Suppressor macrophage treated with lipopolysaccharide for 1 hour (primary cell): Measurements from ENCODE around the gene RPTOR.
A peak's percentile ranks its signal among the peaks of the same experiment; 100 is the strongest.

Source experiments
- DNase-seq, 3 donors: peaks; one replicate each; pipeline ENCODE4 v3.0.0-alpha.2; 2020 to 2022

RPTOR gene

DNA sequence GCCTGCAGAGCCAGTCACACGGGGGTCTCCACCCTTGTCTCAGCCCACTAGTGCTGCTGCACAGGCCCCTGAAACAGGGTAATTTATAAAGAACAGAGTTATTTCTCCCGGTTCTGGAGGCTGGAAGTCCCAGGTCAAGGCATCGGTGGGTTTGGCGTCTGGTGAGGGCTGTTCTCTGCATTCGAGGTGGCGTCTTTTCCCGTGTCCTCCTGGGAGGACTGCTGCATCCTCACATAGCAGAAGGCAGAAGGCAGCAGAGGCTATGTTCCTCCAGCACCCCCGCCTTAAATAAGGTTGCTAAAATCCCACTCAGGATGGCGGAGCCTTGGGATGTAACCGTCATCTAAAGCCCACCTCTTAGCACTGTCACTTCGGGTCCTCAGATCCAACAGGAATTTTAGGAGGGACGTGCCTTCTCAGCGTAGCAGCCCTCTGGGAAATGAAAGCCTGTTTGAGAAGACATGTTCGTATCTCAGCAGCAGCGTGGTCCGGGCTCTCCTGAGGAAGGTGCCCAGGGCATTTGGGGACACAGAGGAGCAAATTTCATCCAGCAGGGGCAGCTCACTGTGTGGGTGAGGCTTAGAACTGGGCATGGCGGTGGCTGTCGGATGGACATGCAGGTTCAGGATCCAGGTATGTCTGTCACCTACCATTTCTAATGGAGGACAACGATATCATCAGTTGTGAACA, 225.4 kb downstream of the RPTOR start:
- no peak for DNase-seq

DNA sequence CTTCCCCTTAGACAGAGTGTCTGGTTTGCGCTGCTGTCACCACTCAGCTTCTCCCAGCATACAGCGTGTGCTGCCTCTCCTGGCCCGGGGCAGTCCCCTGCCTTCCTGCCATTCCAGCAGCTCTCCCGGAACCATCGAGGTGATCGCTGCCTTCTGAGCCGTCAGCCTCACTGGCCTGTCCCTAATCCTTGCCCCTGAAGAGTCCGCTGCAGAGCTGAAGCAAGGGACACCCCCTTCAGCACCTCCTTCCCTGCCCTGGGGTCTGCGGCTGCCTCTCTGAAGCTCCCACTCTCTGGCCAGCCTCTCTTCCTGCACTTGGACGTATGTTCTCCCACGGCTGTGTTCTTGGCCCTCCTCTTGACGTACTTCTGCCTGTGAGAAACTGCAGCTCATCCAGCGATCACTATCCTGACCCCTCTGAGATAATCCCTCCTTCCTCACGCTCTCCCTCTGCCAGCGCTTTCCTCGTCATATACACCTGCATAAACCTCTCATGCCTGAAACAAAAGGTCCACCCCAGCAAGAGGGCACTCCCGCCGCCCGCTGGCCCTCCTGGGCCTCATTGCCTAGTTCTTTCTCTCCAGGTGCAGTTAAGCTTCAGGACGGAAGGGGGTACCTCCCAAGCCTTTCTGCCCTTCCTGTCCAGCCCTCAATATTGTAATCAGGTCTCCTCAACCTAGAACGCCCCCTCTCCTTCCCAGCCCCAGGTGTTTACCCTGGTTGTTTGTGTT, 226.4 kb downstream of the RPTOR start:
- DNase-seq, result no peak

GRCh38 chr17:80771612-80772005, 227.0 kb downstream of the RPTOR start:
- no peak for DNase-seq

DNA sequence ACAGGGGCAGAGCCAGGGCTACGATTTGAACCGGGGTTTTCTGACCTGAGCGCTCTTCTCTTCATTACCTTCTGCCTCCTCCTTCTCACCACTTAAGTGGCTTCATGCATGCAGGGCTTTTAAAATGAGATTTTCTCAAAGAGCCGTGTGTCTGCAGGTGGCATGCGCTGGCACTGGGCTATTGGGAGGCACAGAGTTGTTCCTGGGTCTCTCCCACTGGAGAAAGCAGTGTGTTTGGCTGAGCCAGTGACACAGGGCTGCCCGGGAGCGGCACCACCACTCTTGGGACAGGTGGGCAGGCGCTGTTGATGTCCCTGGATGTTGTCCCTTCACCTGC, 228.2 kb downstream of the RPTOR start:
- no peak for DNase-seq

- DNase-seq, result no peak
These were observed 228.8 kb downstream of the RPTOR start for GRCh38 chr17:80773243-80773991.

GRCh38 chr17:80774146-80774545, 229.5 kb downstream of the RPTOR start:
- peak in 2 of 3 donors; percentile 27 to 41 for DNase-seq

- DNase-seq, result peak in 1 of 3 donors; percentile 25
These were observed 230.1 kb downstream of the RPTOR start for GRCh38 chr17:80774643-80775281.

GRCh38 chr17:80775863-80776262, 231.2 kb downstream of the RPTOR start:
- no peak for DNase-seq

DNA sequence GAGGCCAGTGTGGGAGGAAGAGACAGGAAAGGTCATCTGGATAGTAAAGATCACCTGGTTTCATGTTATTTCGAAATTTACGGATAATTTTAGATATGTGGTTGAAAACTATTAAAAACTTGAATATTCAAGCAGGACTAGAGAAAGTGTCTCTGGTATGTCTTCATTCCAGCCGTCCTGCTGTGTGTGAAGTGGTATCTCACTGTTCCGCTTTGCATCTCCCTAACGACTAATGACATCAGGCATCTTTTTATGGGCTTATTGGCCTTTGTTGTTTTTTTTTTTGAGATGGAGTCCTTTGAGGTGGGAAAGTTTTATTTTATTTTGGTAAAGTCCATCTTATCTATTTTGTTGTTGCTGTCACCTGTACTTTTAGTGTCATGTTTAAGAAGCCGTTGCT, 232.6 kb downstream of the RPTOR start:
- DNase-seq, result no peak

- no peak for DNase-seq
These were observed 234.1 kb downstream of the RPTOR start for GRCh38 chr17:80778716-80779115.

GRCh38 chr17:80779336-80779735, 234.7 kb downstream of the RPTOR start:
- DNase-seq, result no peak

- peak; percentile 47 to 74 (median 67) for DNase-seq
These were observed 235.3 kb downstream of the RPTOR start for GRCh38 chr17:80779961-80780380.

DNA sequence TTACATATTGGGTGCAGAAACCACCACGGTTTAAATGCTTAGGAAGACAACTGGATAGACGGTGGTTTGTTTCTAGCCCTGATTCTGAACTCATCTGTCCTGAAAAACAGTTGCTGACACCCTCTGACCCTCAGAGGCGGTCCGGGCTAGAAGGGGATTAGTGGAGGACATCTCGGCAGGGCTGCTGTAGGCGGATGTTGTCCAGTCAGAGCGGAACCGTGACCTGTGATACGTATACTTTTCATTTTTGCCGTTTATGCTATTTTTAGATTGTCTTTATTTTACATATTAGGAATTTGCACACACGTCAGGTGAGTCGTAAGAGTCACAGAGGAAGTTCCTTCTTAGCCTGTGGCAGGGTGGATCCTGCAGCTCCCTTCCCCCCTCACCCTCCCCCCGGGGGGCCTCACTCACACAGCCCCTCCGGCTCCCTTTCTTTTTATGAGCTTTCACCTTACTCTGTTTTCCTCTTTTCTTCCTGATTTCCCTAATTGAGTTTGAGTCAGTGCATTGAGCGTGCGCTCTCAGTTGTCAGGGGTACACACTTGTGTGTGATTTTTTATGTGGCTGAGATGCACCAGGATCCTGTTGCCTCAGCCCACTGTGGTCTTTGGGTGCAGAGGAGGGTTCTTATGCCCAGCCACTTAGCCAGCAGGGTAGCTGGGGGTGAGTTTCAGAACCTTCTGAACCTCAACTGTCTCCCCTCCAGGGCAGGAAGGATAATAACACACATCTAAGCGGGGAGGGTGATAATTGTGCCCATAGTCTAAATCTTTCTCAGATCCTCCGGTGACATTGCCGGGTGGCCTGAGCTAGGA, 236.0 kb downstream of the RPTOR start:
- peak in 1 of 3 donors; percentile 32 for DNase-seq

- peak; percentile 43 to 61 (median 55) for DNase-seq
These were observed 236.6 kb downstream of the RPTOR start for GRCh38 chr17:80781211-80781610.

- no peak for DNase-seq
These were observed 237.2 kb downstream of the RPTOR start for GRCh38 chr17:80781807-80782277.

GRCh38 chr17:80782536-80783427, 238.1 kb downstream of the RPTOR start:
- DNase-seq, result peak in 1 of 3 donors; percentile 38

- no peak for DNase-seq
These were observed 238.8 kb downstream of the RPTOR start for GRCh38 chr17:80783486-80783885.

DNA sequence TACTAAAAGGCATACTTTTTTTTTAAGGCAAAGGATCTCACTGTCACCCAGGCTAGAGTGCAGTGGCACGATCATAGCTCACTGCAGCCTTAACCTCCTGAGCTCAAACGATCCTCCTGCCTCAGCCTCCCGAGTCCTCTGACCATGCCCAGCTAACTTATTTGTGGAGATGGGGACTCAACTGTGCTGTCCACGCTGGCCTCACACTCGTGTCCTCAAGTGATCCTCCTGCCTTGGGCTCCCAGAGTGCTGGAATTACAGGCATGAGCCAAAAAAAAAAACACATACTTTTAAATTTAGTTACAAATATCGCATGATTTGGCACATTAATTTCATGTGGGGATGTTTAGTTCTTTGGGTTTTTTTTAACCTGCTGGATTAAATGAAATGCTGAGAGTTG, 239.3 kb downstream of the RPTOR start:
- no peak for DNase-seq

GRCh38 chr17:80785477-80786178, 241.0 kb downstream of the RPTOR start:
- DNase-seq, result no peak

GRCh38 chr17:80786470-80786869, 241.8 kb downstream of the RPTOR start:
- DNase-seq, result no peak

DNA sequence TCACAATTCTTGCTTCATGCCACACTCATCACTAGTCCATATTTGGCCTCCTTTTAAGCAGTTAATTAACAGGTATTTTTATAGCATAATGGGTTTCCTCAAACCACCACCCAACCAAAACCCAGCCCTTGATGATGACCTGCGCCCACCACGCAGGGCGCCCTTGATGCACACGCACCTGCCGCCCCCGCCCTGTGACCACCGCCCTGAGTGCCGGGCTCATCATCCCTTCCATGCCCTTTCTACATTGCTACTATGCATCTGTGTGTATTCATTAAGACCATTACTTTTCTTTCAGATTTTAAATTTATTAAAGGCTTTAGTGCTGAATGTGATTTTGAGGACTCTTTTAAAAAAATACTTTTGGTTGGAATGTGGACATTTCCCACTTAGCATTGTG, 242.2 kb downstream of the RPTOR start:
- DNase-seq, result no peak
